ENCODE results near the gene MYO10.

- TF ChIP-seq, protein P1, sequence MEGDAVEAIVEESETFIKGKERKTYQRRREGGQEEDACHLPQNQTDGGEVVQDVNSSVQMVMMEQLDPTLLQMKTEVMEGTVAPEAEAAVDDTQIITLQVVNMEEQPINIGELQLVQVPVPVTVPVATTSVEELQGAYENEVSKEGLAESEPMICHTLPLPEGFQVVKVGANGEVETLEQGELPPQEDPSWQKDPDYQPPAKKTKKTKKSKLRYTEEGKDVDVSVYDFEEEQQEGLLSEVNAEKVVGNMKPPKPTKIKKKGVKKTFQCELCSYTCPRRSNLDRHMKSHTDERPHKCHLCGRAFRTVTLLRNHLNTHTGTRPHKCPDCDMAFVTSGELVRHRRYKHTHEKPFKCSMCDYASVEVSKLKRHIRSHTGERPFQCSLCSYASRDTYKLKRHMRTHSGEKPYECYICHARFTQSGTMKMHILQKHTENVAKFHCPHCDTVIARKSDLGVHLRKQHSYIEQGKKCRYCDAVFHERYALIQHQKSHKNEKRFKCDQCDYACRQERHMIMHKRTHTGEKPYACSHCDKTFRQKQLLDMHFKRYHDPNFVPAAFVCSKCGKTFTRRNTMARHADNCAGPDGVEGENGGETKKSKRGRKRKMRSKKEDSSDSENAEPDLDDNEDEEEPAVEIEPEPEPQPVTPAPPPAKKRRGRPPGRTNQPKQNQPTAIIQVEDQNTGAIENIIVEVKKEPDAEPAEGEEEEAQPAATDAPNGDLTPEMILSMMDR (IDR thresholded peaks at IDR 0.05 in 4 of 5, conservative IDR thresholded peaks at IDR 0.05 in 1 of 5), result no peak
- TF ChIP-seq POLR2A (IDR thresholded peaks at IDR 0.05), result no peak
These were observed 127.1 kb downstream of the MYO10 start for GRCh38 chr5:16809010-16809394.
